Progenitor cell of endocrine pancreas (in vitro differentiated cells): Measurements from ENCODE around the gene LRP2. TPM values are rescaled to one million over a fixed set of nuclear protein-coding genes. Genes with fewer than 3 reads are reported as not detected.

Experiments used
- DNase-seq: peaks from one replicate; pipeline ENCODE4 v3.0.0; 2021; ENCODE audit warnings: low spot score; ENCODE audit not compliant: unreplicated experiment
- H3K27ac Mint-ChIP-seq: 2 replicates; pipeline ENCODE4 v1.8.0; 2021; ENCODE audit warnings: mild to moderate bottlenecking, moderate library complexity, mixed read lengths
- H3K27me3 Mint-ChIP-seq: 2 replicates; pipeline ENCODE4 v1.8.0; 2021; ENCODE audit warnings: mixed read lengths
- H3K36me3 Mint-ChIP-seq: 2 replicates; pipeline ENCODE4 v1.8.0; 2022; ENCODE audit warnings: mixed read lengths; ENCODE audit not compliant: insufficient read depth
- H3K4me1 Mint-ChIP-seq: 2 replicates; pipeline ENCODE4 v1.8.0; 2021; ENCODE audit warnings: low read depth, mixed read lengths
- H3K4me3 Mint-ChIP-seq: 2 replicates; pipeline ENCODE4 v1.8.0; 2021; ENCODE audit warnings: low read depth, mild to moderate bottlenecking, moderate library complexity, mixed read lengths
- H3K9me3 Mint-ChIP-seq: 2 replicates; pipeline ENCODE4 v1.8.0; 2021; ENCODE audit warnings: low read depth, mixed read lengths
- CTCF ChIP-seq: fragments of 200-600 bp; sonication (generic); IDR thresholded peaks from one replicate; pipeline ENCODE4 v1.5.0; 2021; ENCODE audit warnings: antibody characterized with exemption, mild to moderate bottlenecking; ENCODE audit not compliant: unreplicated experiment
- total RNA-seq: library from RNA; stranded (reverse); gene quantifications from 2 replicates; pipeline ENCODE4 v1.2.1, GENCODE V29; 2021

Gene LRP2
- total RNA-seq, 1 donor from 2014 or later: 44.4 TPM

GRCh38 chr2:169143998-169144397, 218.3 kb downstream of the LRP2 start:
- peaks cover 8% of the 10 kb centered on the region for H3K4me1 Mint-ChIP-seq
- no peak overlapping the region for H3K27ac Mint-ChIP-seq
- no peak for TF ChIP-seq CTCF
- H3K9me3 Mint-ChIP-seq: no peaks in the 10 kb centered on the region
- no peak for DNase-seq
- H3K27me3 Mint-ChIP-seq: no peaks in the 10 kb centered on the region
- no peak overlapping the region for H3K4me3 Mint-ChIP-seq
- peaks cover 18% of the 10 kb centered on the region for H3K36me3 Mint-ChIP-seq

GRCh38 chr2:169141713-169142352, 220.5 kb downstream of the LRP2 start:
- no peaks in the 10 kb centered on the region for H3K9me3 Mint-ChIP-seq
- H3K27ac Mint-ChIP-seq: no peak overlapping the region
- H3K27me3 Mint-ChIP-seq: no peaks in the 10 kb centered on the region
- H3K4me1 Mint-ChIP-seq: peaks cover 8% of the 10 kb centered on the region
- H3K36me3 Mint-ChIP-seq: peaks cover 21% of the 10 kb centered on the region
- no peak overlapping the region for H3K4me3 Mint-ChIP-seq
- peak; percentile 77 for TF ChIP-seq CTCF
- peak; percentile 24 for DNase-seq

GRCh38 chr2:169139993-169140767, 222.2 kb downstream of the LRP2 start:
- peak overlapping the region; percentile 2 for H3K27ac Mint-ChIP-seq
- H3K9me3 Mint-ChIP-seq: no peaks in the 10 kb centered on the region
- H3K36me3 Mint-ChIP-seq: peaks cover 16% of the 10 kb centered on the region

GRCh38 chr2:169139145-169139544, 223.2 kb downstream of the LRP2 start:
- Mint-ChIP-seq H3K36me3 (peaks cover 16% of the 10 kb centered on the region), H3K4me3 (no peak overlapping the region), H3K27me3 (no peaks in the 10 kb centered on the region), H3K27ac (no peak overlapping the region), H3K4me1 (peaks cover 8% of the 10 kb centered on the region), H3K9me3 (no peaks in the 10 kb centered on the region)
- no peak for DNase-seq
- no peak for TF ChIP-seq CTCF

More at GRCh38 chr2:169139993-169140767, 222.2 kb downstream of the LRP2 start:
- Mint-ChIP-seq H3K4me1 (peaks cover 8% of the 10 kb centered on the region), H3K27me3 (no peaks in the 10 kb centered on the region), H3K4me3 (no peak overlapping the region)
- DNase-seq: no peak
- no peak for TF ChIP-seq CTCF

GRCh38 chr2:169137924-169138323, 224.4 kb downstream of the LRP2 start:
- Mint-ChIP-seq H3K4me3 (no peak overlapping the region), H3K4me1 (peaks cover 8% of the 10 kb centered on the region), H3K9me3 (no peaks in the 10 kb centered on the region), H3K27me3 (no peaks in the 10 kb centered on the region), H3K36me3 (peaks cover 14% of the 10 kb centered on the region), H3K27ac (no peak overlapping the region)
- TF ChIP-seq CTCF: no peak
- no peak for DNase-seq
